Astrocyte (in vitro differentiated cells and primary cell): ENCODE results near the gene SOX9.

Experiments
- EZH2 ChIP-seq: IDR thresholded peaks from 2 replicates; pipeline ENCODE4 v1.6.1; 2012; ENCODE audit warnings: mild to moderate bottlenecking, low read length, inconsistent platforms; ENCODE audit not compliant: insufficient read depth
- TF ChIP-seq, protein P1 (sequence below): IDR thresholded peaks from 2 replicates; pipeline ENCODE4 v1.5.1; 2011; ENCODE audit warnings: low read depth, mild to moderate bottlenecking, inconsistent platforms, low read length, moderate library complexity; ENCODE audit not compliant: insufficient read depth

DNA sequence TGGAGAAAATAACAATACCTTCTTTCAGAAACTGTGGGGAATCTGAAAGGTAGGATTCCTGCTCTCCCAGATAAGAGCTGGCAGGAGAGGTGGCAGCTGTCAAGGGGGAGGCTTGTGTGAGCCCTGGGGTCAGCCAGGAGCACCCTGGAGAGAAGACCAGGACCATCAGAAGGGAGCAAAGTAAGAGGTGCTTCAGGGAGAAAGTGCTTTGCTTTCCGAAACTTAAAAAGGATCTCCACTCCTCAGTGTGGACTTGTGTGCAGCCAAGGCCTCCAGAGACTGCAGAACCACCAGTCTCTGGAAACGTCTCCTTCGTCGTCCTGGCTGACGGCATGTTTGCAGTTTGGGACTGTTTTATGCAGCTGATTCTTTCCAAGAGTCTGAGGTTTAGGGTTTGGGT is 13.7 kb upstream of the SOX9 start:
- TF ChIP-seq, protein P1, sequence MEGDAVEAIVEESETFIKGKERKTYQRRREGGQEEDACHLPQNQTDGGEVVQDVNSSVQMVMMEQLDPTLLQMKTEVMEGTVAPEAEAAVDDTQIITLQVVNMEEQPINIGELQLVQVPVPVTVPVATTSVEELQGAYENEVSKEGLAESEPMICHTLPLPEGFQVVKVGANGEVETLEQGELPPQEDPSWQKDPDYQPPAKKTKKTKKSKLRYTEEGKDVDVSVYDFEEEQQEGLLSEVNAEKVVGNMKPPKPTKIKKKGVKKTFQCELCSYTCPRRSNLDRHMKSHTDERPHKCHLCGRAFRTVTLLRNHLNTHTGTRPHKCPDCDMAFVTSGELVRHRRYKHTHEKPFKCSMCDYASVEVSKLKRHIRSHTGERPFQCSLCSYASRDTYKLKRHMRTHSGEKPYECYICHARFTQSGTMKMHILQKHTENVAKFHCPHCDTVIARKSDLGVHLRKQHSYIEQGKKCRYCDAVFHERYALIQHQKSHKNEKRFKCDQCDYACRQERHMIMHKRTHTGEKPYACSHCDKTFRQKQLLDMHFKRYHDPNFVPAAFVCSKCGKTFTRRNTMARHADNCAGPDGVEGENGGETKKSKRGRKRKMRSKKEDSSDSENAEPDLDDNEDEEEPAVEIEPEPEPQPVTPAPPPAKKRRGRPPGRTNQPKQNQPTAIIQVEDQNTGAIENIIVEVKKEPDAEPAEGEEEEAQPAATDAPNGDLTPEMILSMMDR = no peak
- TF ChIP-seq EZH2 = no peak
